ES-I3 (cell line): ENCODE measurements around the gene SGCA.

Source experiments
- H3K36me3 ChIP-seq: 2 replicates; pipeline ENCODE4 v1.6.1; 2013; ENCODE audit warnings: mild to moderate bottlenecking, low read length, control low read depth, moderate library complexity; ENCODE audit not compliant: insufficient read depth
- H3K4me1 ChIP-seq: 2 replicates; pipeline ENCODE4 v1.6.1; 2013; ENCODE audit warnings: mild to moderate bottlenecking, control low read depth, low read length; ENCODE audit not compliant: insufficient read depth
- H3K9ac ChIP-seq: 2 replicates; pipeline ENCODE4 v1.6.1; 2013; ENCODE audit warnings: low read depth, mild to moderate bottlenecking, low read length, moderate library complexity
- H3K9me3 ChIP-seq: 2 replicates; pipeline ENCODE4 v1.6.1; 2013; ENCODE audit warnings: mild to moderate bottlenecking, low read length, moderate library complexity; ENCODE audit not compliant: control insufficient read depth, insufficient read depth

SGCA gene

DNA sequence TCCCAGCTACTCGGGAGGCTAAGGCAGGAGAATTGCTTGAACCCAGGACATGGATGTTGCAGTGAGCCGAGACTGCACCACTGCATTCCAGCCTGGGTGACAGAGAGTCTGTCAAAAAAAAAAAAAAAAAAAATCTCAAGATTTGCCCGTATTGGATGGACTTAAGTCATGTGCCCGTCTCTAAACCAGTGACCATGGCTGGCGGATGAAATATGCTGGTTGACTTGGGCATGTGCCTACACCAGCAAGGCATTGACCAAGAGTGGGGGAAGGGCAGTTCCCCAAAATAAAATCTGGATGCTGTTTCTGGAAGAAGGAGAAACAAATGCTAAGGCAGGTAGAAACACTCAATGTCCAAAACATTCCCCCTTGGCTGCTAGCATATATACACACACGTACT lies 57.1 kb downstream of the SGCA start:
- Histone ChIP-seq H3K36me3 (no peaks in the 10 kb centered on the region), H3K9me3 (peaks cover 21% of the 10 kb centered on the region; the same call in 1 of the 2 replicates), H3K9ac (no peak overlapping the region), H3K4me1 (peaks cover 30% of the 10 kb centered on the region)
